Transverse colon (tissue), 4 donors: ENCODE measurements around the gene SLC31A2. TPM values are rescaled to one million over a fixed set of nuclear protein-coding genes. Genes with fewer than 3 reads are reported as not detected.

ENCODE experiments used
- DNase-seq: peaks from one replicate; pipeline ENCODE4 v3.0.0-alpha.2; 2019
- H3K27ac ChIP-seq, 4 donors: fragments of 200-600 bp; sonication (generic); 2 replicates each; pipeline ENCODE4 v1.5.1; 2016 to 2018; ENCODE audit warnings: inconsistent platforms in 4 of 4
- H3K27me3 ChIP-seq: fragments of 200-600 bp; sonication (generic); 2 replicates; pipeline ENCODE4 v1.5.1; 2017; ENCODE audit warnings: inconsistent platforms
- H3K36me3 ChIP-seq, 4 donors: fragments of 200-600 bp; sonication (generic); 2 replicates each; pipeline ENCODE4 v1.5.1; 2017 to 2019; ENCODE audit warnings: inconsistent platforms in 4 of 4
- H3K4me1 ChIP-seq, 4 donors: fragments of 200-600 bp; sonication (generic); 2 replicates each; pipeline ENCODE4 v1.5.1; 2017 to 2020; ENCODE audit warnings: inconsistent platforms in 4 of 4
- H3K4me3 ChIP-seq, 4 donors: fragments of 200-600 bp; sonication (generic); 1 replicate in 1 of 4; 2 replicates in 3 of 4; pipeline versions ENCODE4 v1.5.1 to v1.6.1; 2017 to 2019; ENCODE audit warnings: inconsistent platforms in 4 of 4
- H3K9me3 ChIP-seq, 2 donors: fragments of 200-600 bp; sonication (generic); 2 replicates each; pipeline ENCODE4 v1.5.1; 2017 to 2019; ENCODE audit warnings: inconsistent platforms in 2 of 2
- EP300 ChIP-seq: sonication (generic); formaldehyde crosslinking; IDR thresholded peaks from one replicate; pipeline ENCODE4 v1.6.1; 2017; ENCODE audit warnings: antibody characterized with exemption, low read depth
- POLR2A ChIP-seq: fragments of 450-650 bp; IDR thresholded peaks from one replicate; pipeline ENCODE4 v1.6.1; 2016; ENCODE audit warnings: antibody characterized with exemption, mild to moderate bottlenecking, moderate library complexity
- POLR2AphosphoS5 ChIP-seq, 3 donors: sonication (generic); formaldehyde crosslinking; IDR thresholded peaks; one replicate each; pipeline ENCODE4 v1.6.1; 2016; ENCODE audit warnings: antibody characterized with exemption in 3 of 3
- WGBS, 2 donors: methylation state at CpG; one replicate each; pipeline ENCODE4 v1.1.5; 2018; ENCODE audit warnings: low coverage in 1 of 2; 5-methylcytosine and 5-hydroxymethylcytosine counted together
- in situ Hi-C, 4 donors: fragments of 200-750 bp; cut with MboI; loops; one replicate each; pipeline versions ENCODE4 v1.15.0 to v1.15.1; 2017; ENCODE audit warnings: low sequenced_read_pairs in 3 of 4, low pct_ligation_motif_present in 1 of 4, low pct_unique_long_range_greater_than_20kb in 1 of 4
- intact Hi-C: fragments of 100-400 bp; cut with DNase I; formaldehyde crosslinking; loops from one replicate; pipeline ENCODE4 v1.15.1; 2023; ENCODE audit warnings: low total_unique reads
- total RNA-seq, 4 donors: library from RNA; depleted of rRNA; stranded (reverse); fragments of >200 nt; gene quantifications; one replicate each; pipeline ENCODE4 v1.1.0, GENCODE V29; 2016
- TF ChIP-seq, protein P1 (sequence below), 5 experiments: fragments of 200-600 bp in 3 of 5; fragments of 450-650 bp in 2 of 5; sonication (generic) in 3 of 5; IDR thresholded peaks; 1 replicate in 2 of 5; 2 replicates in 3 of 5; pipeline ENCODE4 v1.5.1; 2016 to 2017; ENCODE audit warnings: antibody characterized with exemption in 5 of 5, inconsistent platforms in 3 of 5, mild to moderate bottlenecking in 2 of 5, moderate library complexity in 1 of 5

The SLC31A2 gene
- total RNA-seq, 4 donors from 2014 or later = 4.4 to 81.6 (median 40.3) TPM

DNA sequence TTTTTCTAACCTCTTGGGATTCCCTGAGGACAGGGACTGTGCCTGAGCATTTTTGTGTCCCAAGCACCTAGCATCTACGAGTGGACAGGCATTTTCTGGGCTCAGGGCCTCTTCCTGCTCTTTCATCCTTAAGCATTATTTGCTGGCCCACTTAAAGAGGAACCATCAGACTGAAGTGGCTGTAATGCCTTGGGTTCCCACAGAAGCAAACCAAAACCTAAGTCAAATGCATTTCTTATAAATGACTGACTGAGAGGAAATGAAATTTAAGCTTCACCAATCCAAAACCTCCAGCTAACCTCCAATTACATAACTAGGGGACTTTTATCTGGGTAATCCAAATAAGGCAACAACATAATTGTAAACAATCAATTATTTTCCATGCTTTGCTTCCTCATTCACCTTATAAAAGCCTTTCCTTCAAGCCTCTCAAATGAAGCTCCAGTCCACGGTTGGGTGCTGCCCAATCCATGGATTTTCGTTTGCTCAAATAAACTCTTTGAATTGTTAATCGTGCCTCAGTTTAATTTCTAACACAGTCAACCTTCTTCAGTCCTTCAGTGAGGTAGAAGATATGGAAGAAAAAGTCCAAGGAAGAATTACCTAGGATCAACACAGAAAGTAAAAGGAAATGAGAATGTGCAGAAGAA, 25.3 kb upstream of the SLC31A2 start:
- Histone ChIP-seq H3K27me3 (peaks cover 27% of the 10 kb centered on the region), H3K4me3 (no peak overlapping the region), H3K4me1 (no peaks in the 10 kb centered on the region), H3K9me3 (no peaks in the 10 kb centered on the region), H3K27ac (no peak overlapping the region), H3K36me3 (no peaks in the 10 kb centered on the region)
- in situ Hi-C loops (loop anchor here in 3 of 4 donors (25.0 kb wide), 3 partner anchors 112 to 537 kb away; no protein-coding TSS in a partner anchor), intact Hi-C loops (loop anchor here (5.0 kb wide), 1 partner anchor 1263 kb away; no protein-coding TSS in a partner anchor)
- 70 to 79% methylated on average over 3 to 4 of the region's 4 CpGs for WGBS, 2 donors
- no peak for DNase-seq
- TF ChIP-seq, protein P1, sequence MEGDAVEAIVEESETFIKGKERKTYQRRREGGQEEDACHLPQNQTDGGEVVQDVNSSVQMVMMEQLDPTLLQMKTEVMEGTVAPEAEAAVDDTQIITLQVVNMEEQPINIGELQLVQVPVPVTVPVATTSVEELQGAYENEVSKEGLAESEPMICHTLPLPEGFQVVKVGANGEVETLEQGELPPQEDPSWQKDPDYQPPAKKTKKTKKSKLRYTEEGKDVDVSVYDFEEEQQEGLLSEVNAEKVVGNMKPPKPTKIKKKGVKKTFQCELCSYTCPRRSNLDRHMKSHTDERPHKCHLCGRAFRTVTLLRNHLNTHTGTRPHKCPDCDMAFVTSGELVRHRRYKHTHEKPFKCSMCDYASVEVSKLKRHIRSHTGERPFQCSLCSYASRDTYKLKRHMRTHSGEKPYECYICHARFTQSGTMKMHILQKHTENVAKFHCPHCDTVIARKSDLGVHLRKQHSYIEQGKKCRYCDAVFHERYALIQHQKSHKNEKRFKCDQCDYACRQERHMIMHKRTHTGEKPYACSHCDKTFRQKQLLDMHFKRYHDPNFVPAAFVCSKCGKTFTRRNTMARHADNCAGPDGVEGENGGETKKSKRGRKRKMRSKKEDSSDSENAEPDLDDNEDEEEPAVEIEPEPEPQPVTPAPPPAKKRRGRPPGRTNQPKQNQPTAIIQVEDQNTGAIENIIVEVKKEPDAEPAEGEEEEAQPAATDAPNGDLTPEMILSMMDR (IDR thresholded peaks at IDR 0.05) = no peak
- no peak for TF ChIP-seq EP300
- TF ChIP-seq POLR2A = no peak
- TF ChIP-seq POLR2AphosphoS5 (IDR thresholded peaks at IDR 0.05) = no peak

DNA sequence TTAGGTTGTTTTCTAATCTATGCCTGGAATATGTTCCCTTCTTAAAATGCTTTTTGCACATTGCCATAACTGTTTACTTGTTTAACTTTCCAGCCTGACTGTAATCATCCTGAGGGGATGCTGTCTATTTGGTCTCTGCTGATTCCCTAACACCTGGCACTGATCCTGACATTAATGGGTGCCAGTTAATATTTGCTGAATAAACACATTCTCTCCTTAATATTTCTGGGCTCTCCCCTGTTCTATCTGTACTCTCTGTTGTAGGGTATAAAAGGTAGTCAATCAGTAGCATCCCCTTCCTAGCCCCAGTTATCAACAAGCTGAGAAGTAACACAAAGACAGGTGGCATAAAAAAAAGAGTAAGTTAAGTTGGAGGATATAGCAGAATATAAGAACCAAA, 21.3 kb upstream of the SLC31A2 start:
- TF ChIP-seq, protein P1 (IDR thresholded peaks at IDR 0.05) = no peak
- TF ChIP-seq EP300 = no peak
- TF ChIP-seq POLR2A = no peak
- TF ChIP-seq POLR2AphosphoS5 (IDR thresholded peaks at IDR 0.05) = no peak

DNA sequence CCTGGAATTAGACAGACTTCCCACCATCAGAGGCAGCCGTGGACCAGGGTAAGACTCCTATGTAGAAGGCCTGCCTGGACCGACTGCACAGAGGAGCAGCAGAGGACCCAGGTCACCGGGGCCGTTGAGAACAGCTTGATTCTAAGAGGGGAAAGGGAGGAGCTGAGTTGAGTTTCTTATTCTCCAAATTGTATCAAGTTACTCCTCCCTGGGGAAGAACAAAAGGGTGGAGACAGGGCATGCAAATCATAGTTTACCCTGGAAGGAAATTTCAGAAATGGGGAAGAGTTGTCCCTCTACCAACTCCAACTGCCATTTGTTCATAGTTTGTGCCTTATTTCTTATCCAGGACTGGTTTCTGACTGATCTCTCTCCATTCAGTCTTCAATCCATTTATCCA, 20.9 kb upstream of the SLC31A2 start:
- no peaks in the 10 kb centered on the region for H3K4me1 ChIP-seq
- no peak overlapping the region for H3K27ac ChIP-seq
- no peaks in the 10 kb centered on the region for H3K36me3 ChIP-seq
- WGBS, 2 donors = 72 to 80% methylated on average over 1 to 4 of the region's 4 CpGs
- H3K27me3 ChIP-seq = peaks cover 28% of the 10 kb centered on the region
- no peak overlapping the region for H3K4me3 ChIP-seq
- no peaks in the 10 kb centered on the region for H3K9me3 ChIP-seq
- TF ChIP-seq, protein P1 (IDR thresholded peaks at IDR 0.05) = no peak
- no peak for TF ChIP-seq POLR2AphosphoS5 (IDR thresholded peaks at IDR 0.05)
- TF ChIP-seq EP300 = no peak
- no peak for TF ChIP-seq POLR2A
- DNase-seq = no peak
- intact Hi-C loops (loop anchor here (5.0 kb wide), 1 partner anchor 1268 kb away; no protein-coding TSS in a partner anchor), in situ Hi-C loops (loop anchor here in 3 of 4 donors (25.0 kb wide), 3 partner anchors 107 to 532 kb away; no protein-coding TSS in a partner anchor)

More for the DNA sequence above, 21.3 kb upstream of the SLC31A2 start:
- DNase-seq = no peak
- intact Hi-C loops = loop anchor here (5.0 kb wide), 1 partner anchor 1267 kb away; no protein-coding TSS in a partner anchor
- Histone ChIP-seq H3K27me3 (peaks cover 28% of the 10 kb centered on the region), H3K27ac (no peak overlapping the region), H3K36me3 (no peaks in the 10 kb centered on the region), H3K9me3 (no peaks in the 10 kb centered on the region), H3K4me1 (no peaks in the 10 kb centered on the region), H3K4me3 (no peak overlapping the region)
- in situ Hi-C loops = loop anchor here in 3 of 4 donors (25.0 kb wide), 3 partner anchors 108 to 533 kb away; no protein-coding TSS in a partner anchor

DNA sequence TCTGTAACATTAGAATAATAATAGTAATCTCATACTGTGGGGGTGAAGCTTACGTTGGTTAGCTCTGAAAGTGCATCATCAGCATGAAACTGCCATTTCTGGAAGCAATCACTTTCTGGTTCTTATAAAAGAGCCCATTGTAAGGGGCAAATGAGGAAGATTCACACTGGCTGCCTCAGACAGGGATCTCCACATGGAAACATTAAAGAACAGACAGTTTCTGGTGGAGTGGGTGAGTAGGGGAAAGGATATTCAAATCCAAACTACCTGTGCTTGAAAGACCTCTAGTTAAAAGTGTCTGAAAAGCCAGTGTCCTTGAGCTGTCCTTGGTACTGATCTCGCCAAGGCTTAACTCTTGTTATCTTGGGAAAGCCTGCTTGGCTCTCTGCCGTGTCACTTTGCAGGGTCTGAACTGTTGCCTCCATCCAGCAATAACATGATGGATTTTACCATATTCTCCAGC, 19.1 kb upstream of the SLC31A2 start:
- Histone ChIP-seq H3K27me3 (peaks cover 28% of the 10 kb centered on the region), H3K4me3 (no peak overlapping the region), H3K4me1 (no peaks in the 10 kb centered on the region), H3K27ac (no peak overlapping the region), H3K9me3 (no peaks in the 10 kb centered on the region), H3K36me3 (no peaks in the 10 kb centered on the region)
- TF ChIP-seq EP300 (no peak), POLR2A (no peak), POLR2AphosphoS5 (IDR thresholded peaks at IDR 0.05) (no peak)
- TF ChIP-seq, protein P1 (IDR thresholded peaks at IDR 0.05) = no peak
- in situ Hi-C loops = loop anchor here in 3 of 4 donors (25.0 kb wide), 3 partner anchors 106 to 531 kb away; no protein-coding TSS in a partner anchor
- no peak for DNase-seq
- 10% methylated on average over 3 of the region's 3 CpGs; no CpG with 5 or more reads in 1 of the 2 donors for WGBS, 2 donors
- intact Hi-C loops = no loop called here
